GM12801 (cell line): ENCODE data around the gene RSBN1L.

Experiments used
- TF ChIP-seq, protein P1 (sequence below): IDR thresholded peaks from one replicate; pipeline ENCODE4 v1.5.1; 2011; ENCODE audit warnings: control low read depth; ENCODE audit not compliant: insufficient read length; ENCODE audit errors: extremely low read depth

RSBN1L gene

GRCh38 chr7:77727936-77728701 lies 31.9 kb downstream of the RSBN1L start:
- TF ChIP-seq, protein P1, sequence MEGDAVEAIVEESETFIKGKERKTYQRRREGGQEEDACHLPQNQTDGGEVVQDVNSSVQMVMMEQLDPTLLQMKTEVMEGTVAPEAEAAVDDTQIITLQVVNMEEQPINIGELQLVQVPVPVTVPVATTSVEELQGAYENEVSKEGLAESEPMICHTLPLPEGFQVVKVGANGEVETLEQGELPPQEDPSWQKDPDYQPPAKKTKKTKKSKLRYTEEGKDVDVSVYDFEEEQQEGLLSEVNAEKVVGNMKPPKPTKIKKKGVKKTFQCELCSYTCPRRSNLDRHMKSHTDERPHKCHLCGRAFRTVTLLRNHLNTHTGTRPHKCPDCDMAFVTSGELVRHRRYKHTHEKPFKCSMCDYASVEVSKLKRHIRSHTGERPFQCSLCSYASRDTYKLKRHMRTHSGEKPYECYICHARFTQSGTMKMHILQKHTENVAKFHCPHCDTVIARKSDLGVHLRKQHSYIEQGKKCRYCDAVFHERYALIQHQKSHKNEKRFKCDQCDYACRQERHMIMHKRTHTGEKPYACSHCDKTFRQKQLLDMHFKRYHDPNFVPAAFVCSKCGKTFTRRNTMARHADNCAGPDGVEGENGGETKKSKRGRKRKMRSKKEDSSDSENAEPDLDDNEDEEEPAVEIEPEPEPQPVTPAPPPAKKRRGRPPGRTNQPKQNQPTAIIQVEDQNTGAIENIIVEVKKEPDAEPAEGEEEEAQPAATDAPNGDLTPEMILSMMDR = no peak

GRCh38 chr7:77729574-77730348 lies 33.5 kb downstream of the RSBN1L start:
- TF ChIP-seq, protein P1 = no peak

DNA sequence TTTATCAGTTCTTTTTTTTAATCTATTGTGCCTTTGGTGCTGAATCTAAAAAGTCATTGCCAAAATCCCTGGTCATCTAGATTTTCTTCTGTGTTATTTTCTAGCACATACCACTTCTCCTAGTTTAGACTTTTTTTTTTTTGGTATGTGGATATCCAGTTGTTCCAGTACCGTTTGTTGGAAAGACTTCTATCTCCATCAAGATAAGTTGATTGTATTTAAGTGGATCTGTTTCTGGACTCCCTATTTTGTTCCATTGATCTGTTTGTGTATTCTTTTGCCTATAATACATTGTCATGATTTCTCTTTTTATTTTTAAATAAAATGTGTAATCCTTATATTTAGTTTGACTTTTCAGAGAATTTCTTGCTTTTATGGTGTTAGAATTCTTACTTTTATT lies 35.5 kb downstream of the RSBN1L start:
- TF ChIP-seq, protein P1 = no peak

DNA sequence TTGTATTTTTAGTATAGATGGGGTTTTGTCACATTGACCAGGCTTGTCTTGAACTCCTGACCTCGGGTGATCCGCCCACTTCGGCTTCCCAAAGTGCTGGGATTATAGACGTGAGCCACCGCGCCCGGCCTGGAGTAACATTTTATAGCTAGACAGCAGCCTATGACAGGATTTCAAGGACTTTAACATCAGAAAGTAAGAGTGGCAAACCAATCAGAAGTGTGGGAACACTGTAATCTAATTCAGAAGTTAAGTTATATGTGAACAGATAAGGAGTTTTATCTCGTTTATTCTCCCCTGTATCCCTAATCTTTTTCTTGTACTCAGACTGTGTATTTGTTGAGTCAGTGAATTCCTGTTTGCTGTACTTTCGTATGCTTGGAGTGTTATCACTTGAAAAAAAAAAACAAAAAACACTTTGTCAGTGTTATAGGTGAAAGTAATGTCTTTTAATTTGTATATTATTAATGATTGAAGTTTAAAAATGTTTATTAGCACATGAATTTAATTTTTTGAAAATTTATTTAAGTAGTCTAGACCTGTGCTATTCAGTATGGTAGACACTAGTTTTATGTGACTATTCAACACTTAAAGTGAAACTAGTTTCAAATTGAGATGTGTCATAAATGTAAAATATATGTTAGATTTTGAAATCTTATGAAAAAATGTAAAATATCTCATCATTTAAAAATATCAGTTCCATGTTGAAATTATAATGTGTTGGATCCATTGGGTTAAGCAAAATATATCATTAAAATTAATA lies 38.6 kb downstream of the RSBN1L start:
- TF ChIP-seq, protein P1 = no peak

DNA sequence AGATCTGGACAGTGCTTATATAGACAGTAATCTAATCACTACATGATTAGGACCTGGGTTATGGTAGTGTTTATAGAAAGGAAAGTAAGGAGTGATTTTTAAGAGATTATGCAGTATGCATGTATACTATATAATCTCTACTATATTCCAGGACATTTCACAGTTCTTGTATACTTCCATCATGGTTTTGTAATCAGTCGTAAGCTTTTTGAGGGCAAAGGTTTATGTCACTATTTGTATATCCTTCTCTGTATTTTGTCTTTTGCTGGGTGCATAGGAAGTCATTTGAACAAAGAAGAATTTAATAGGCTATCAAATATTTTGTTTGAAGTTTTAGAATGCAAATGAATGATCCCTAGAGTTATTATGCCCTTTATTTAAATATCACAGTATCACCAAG lies 39.2 kb downstream of the RSBN1L start:
- TF ChIP-seq, protein P1 = no peak

GRCh38 chr7:77736991-77737390 lies 40.7 kb downstream of the RSBN1L start:
- TF ChIP-seq, protein P1 = no peak

DNA sequence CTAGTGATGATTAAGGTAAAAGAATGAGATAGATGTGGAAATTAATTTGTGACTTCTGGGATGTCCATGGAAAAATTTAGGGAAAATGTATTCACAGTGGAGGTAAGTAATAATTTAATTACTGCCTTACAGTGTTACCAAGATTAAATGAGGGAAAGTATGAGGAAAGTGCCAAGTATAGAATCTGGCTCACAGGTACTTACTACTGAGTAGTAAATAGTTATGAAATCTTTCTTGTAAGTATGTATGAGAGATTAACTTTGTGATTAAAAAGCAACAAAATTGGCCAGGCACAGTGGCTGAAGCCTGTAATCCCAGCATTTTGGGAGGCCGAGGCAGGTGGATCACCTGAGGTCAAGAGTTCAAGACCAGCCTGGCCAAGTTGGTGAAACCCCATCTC lies 42.1 kb downstream of the RSBN1L start:
- TF ChIP-seq, protein P1 = no peak
